ENCODE data around the gene CFL1.

DNA sequence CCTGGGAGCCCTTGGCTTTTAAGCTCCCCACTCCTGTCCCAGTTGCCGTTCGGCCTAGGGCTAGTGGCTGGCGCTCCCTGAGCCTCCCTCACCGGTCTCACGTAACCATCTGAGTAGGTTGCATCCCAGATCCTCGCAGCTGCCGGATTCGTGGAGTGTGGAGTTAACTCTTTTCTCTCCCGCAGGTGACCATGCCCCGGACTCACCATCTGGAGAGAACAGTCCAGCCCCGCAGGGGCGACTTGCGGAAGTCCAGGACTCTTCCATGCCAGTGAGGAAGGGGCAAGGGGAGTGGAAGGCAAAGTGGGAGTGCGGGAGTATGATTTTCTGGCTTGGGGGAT, 3.2 kb upstream of the CFL1 start:
- TF ChIP-seq, protein P1, sequence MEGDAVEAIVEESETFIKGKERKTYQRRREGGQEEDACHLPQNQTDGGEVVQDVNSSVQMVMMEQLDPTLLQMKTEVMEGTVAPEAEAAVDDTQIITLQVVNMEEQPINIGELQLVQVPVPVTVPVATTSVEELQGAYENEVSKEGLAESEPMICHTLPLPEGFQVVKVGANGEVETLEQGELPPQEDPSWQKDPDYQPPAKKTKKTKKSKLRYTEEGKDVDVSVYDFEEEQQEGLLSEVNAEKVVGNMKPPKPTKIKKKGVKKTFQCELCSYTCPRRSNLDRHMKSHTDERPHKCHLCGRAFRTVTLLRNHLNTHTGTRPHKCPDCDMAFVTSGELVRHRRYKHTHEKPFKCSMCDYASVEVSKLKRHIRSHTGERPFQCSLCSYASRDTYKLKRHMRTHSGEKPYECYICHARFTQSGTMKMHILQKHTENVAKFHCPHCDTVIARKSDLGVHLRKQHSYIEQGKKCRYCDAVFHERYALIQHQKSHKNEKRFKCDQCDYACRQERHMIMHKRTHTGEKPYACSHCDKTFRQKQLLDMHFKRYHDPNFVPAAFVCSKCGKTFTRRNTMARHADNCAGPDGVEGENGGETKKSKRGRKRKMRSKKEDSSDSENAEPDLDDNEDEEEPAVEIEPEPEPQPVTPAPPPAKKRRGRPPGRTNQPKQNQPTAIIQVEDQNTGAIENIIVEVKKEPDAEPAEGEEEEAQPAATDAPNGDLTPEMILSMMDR (IDR thresholded peaks at IDR 0.05) = no peak
- TF ChIP-seq POLR2AphosphoS5 (IDR thresholded peaks at IDR 0.05) = no peak
- no peak for TF ChIP-seq POLR2A (IDR thresholded peaks at IDR 0.05)

All from sigmoid colon (tissue), 4 donors.